ENCODE measurements around the gene NGEF.

GRCh38 chr2:232865165-232865564 is 147.9 kb downstream of the NGEF start:
- TF ChIP-seq CTCF (IDR thresholded peaks at IDR 0.05) (no peak), POLR2A (IDR thresholded peaks at IDR 0.05) (no peak)
